K562 (cell line): ENCODE measurements around the gene SETD1B. TPM values are rescaled to one million over a fixed set of nuclear protein-coding genes. Genes with fewer than 3 reads are reported as not detected.

Source experiments
- ATAC-seq: fragments of 200-7000 bp; cut with Tn5 transposase; 3 replicates; pipeline ENCODE4 v1.9.1; 2020; ENCODE audit warnings: moderate library complexity
- BruUV-seq: library from RNA; stranded (reverse); fragments of 400-500 nt; replicated peaks from 2 replicates; lab custom pipeline; 2021; lab: Mats Ljungman, UMichigan
- CTCF ChIA-PET: fragments of 300-600 bp; formaldehyde crosslinking; extraction: SDS; loops from one replicate; lab custom pipeline; 2021; ENCODE audit warnings: low intra/inter-chr PET ratio; lab: Yijun Ruan, JAX
- POLR2A ChIA-PET: fragments of 300-600, 350-650 bp; sonication (Branson Sonifier 250); formaldehyde crosslinking; extraction: SDS; loops from one replicate; lab custom pipeline; 2021; ENCODE audit warnings: antibody characterized with exemption, inconsistent platforms; lab: Yijun Ruan, JAX
- DNase-seq, 4 experiments: peaks; one replicate each; pipeline versions ENCODE4 v3.0.0 to v3.0.0-alpha.2; 2011 to 2018; ENCODE audit warnings: low spot score in 3 of 4, mixed read lengths in 3 of 4; ENCODE audit errors: extremely low read depth in 1 of 4
- FAIRE-seq: peaks from 2 replicates; lab custom pipeline; 2011; peaks lifted over from hg19 to GRCh38; lab: Jason Lieb, UNC
- H2AFZ ChIP-seq: 2 replicates; pipeline ENCODE4 v1.6.0; 2011; ENCODE audit warnings: low read depth, low read length, control low read depth, inconsistent platforms
- H3K27ac ChIP-seq: fragments of 200-600 bp; 3 replicates; pipeline ENCODE4 v1.8.0; 2011; ENCODE audit warnings: low read depth, mild to moderate bottlenecking, control low read depth, inconsistent platforms, low read length, moderate library complexity, mixed read lengths; ENCODE audit errors: extremely low read depth
- H3K27me3 ChIP-seq, 2 experiments: fragments of 300-600 bp in 1 of 2; 2 replicates in 1 of 2; 3 replicates in 1 of 2; pipeline versions ENCODE4 v1.6.0 to v1.8.0; 2011; ENCODE audit warnings: inconsistent platforms in 2 of 2, low read length in 2 of 2, mild to moderate bottlenecking in 1 of 2, mixed read lengths in 1 of 2, moderate library complexity in 1 of 2; ENCODE audit not compliant: control insufficient read depth in 2 of 2, insufficient read depth in 2 of 2
- H3K36me3 ChIP-seq: fragments of 300-600 bp; 3 replicates; pipeline ENCODE4 v1.8.0; 2011; ENCODE audit warnings: mild to moderate bottlenecking, low read length, inconsistent platforms; ENCODE audit not compliant: control insufficient read depth, insufficient read depth
- H3K4me1 ChIP-seq, 2 experiments: fragments of 200-600 bp in 1 of 2; replicated peaks in 1 of 2; 2 replicates in 1 of 2; 3 replicates in 1 of 2; pipeline versions ENCODE4 v1.5.1 to v1.8.0; 2011; ENCODE audit warnings: inconsistent platforms in 2 of 2, low read length in 2 of 2, mild to moderate bottlenecking in 1 of 2, mixed read lengths in 1 of 2, moderate library complexity in 1 of 2; ENCODE audit not compliant: control insufficient read depth in 2 of 2, insufficient read depth in 2 of 2
- H3K4me2 ChIP-seq: 2 replicates; pipeline ENCODE4 v1.6.1; 2011; ENCODE audit warnings: low read length, control low read depth, inconsistent platforms, mixed read lengths; ENCODE audit not compliant: insufficient read depth
- H3K4me3 ChIP-seq: fragments of 200-600 bp; sonication (generic), shearing (Covaris generic); 2 replicates; pipeline ENCODE4 v1.5.1; 2016; ENCODE audit warnings: control low read depth, inconsistent platforms
- H3K79me2 ChIP-seq: fragments of 200-600 bp; 3 replicates; pipeline ENCODE4 v1.8.0; 2011; ENCODE audit warnings: low read length, inconsistent platforms; ENCODE audit not compliant: control insufficient read depth, insufficient read depth
- H3K9ac ChIP-seq, 2 experiments: 2 replicates each; pipeline versions ENCODE4 v1.6.0 to v1.6.1; 2011; ENCODE audit warnings: low read depth in 2 of 2, low read length in 2 of 2, control low read depth in 1 of 2, inconsistent platforms in 1 of 2, mild to moderate bottlenecking in 1 of 2, mixed read lengths in 1 of 2; ENCODE audit not compliant: insufficient read depth in 1 of 2
- H3K9me1 ChIP-seq: one replicate; pipeline ENCODE4 v1.6.0; 2011; ENCODE audit warnings: inconsistent platforms, mild to moderate bottlenecking, low read length, moderate library complexity; ENCODE audit not compliant: control insufficient read depth, insufficient read depth
- H3K9me3 ChIP-seq: replicated peaks from 2 replicates; pipeline ENCODE4 v1.5.1; 2011; ENCODE audit warnings: low read depth, low read length, inconsistent platforms; ENCODE audit not compliant: control insufficient read depth, insufficient read depth
- H4K20me1 ChIP-seq: replicated peaks from 2 replicates; pipeline ENCODE4 v1.6.1; 2011; ENCODE audit warnings: low read length, inconsistent platforms, mixed read lengths; ENCODE audit not compliant: control insufficient read depth, insufficient read depth
- ARID1B ChIP-seq: fragments of 450-650 bp; IDR thresholded peaks from 2 replicates; pipeline ENCODE4 v1.6.1; 2016; ENCODE audit warnings: antibody characterized with exemption, mild to moderate bottlenecking, inconsistent platforms
- CBFA2T3 ChIP-seq: fragments of 450-650 bp; IDR thresholded peaks from 2 replicates; pipeline ENCODE4 v1.6.1; 2017
- L3MBTL2 ChIP-seq: fragments of 450-650 bp; IDR thresholded peaks from 2 replicates; pipeline ENCODE4 v1.6.1; 2016; ENCODE audit warnings: mild to moderate bottlenecking, moderate library complexity
- MTA3 ChIP-seq: fragments of 450-650 bp; formaldehyde crosslinking; IDR thresholded peaks from 2 replicates; pipeline ENCODE4 v1.6.1; 2017; ENCODE audit warnings: mild to moderate bottlenecking, borderline replicate concordance
- MYNN ChIP-seq, 2 experiments: sonication (generic); formaldehyde crosslinking in 1 of 2; IDR thresholded peaks; 2 replicates each; pipeline versions ENCODE4 v1.5.0 to v1.6.1; 2016 to 2020; ENCODE audit warnings: antibody characterized with exemption in 1 of 2, missing genetic modification reagents in 1 of 2
- PREB ChIP-seq: sonication (generic); formaldehyde crosslinking; IDR thresholded peaks from 2 replicates; pipeline ENCODE4 v1.8.1; 2023; ENCODE audit warnings: mild to moderate bottlenecking, missing genetic modification reagents
- TRIM24 ChIP-seq, 2 experiments: fragments of 450-650 bp; IDR thresholded peaks; 2 replicates each; pipeline ENCODE4 v1.6.1; 2016
- UBTF ChIP-seq, 2 experiments: IDR thresholded peaks; 2 replicates each; pipeline ENCODE4 v1.6.1; 2012; ENCODE audit warnings: improper control_type of control experiment in 2 of 2, low read depth in 2 of 2, low read length in 2 of 2, borderline replicate concordance in 1 of 2
- WGBS: fragments of 100-300 bp; shearing (Covaris generic); methylation state at CpG from one replicate; pipeline ENCODE4 v1.1.6; 2016; ENCODE audit warnings: low coverage, mixed read lengths; ENCODE audit not compliant: insufficient coverage; ENCODE audit errors: missing lambda C conversion rate; 5-methylcytosine and 5-hydroxymethylcytosine counted together
- in situ Hi-C: fragments of 300-500 bp; cut with MboI; formaldehyde crosslinking; loops from 4 replicates; pipeline ENCODE4 v1.15.0; 2018; ENCODE audit warnings: inconsistent platforms, mixed read lengths
- intact Hi-C: fragments of 100-400 bp; cut with micrococcal nuclease; formaldehyde crosslinking; loops from 2 replicates; pipeline ENCODE4 v1.14.2; 2022
- polyA plus RNA-seq, 8 experiments: library from polyadenylated mRNA; depleted of rRNA in 4 of 8; stranded (reverse) in 5 of 8; unstranded in 3 of 8; fragments of >200 nt; fragmentation: Nextera tagmentation in 2 of 8; fragmentation: Illumina TruSeq in 1 of 8; extraction: Ambion mirVana in 2 of 8; extraction: Trizol in 1 of 8; gene quantifications; 2 replicates each; pipeline versions ENCODE4 v1.2.1 to v1.2.3, GENCODE V29; 2011 to 2014; ENCODE audit warnings: inconsistent platforms in 1 of 8, missing spikeins in 1 of 8
- total RNA-seq, 7 experiments: library from RNA; depleted of rRNA in 6 of 7; stranded (reverse); fragments of >200 nt in 6 of 7; fragmentation: Illumina TruSeq in 2 of 7; extraction: Trizol in 2 of 7; gene quantifications; 2 replicates each; pipeline versions ENCODE4 v1.2.1 to v1.2.3, GENCODE V29; 2011 to 2021; ENCODE audit warnings: low replicate concordance in 1 of 7
- TF ChIP-seq, protein P1 (sequence below), 2 experiments: IDR thresholded peaks in 1 of 2; conservative IDR thresholded peaks in 1 of 2; 2 replicates each; pipeline ENCODE4 v1.6.1; 2016; ENCODE audit warnings: low read depth in 2 of 2, mild to moderate bottlenecking in 1 of 2, missing compliant biosample characterization in 1 of 2, missing genetic modification characterization in 1 of 2, moderate library complexity in 1 of 2
- TF ChIP-seq, protein P2 (sequence below): sonication (generic); formaldehyde crosslinking; IDR thresholded peaks from 2 replicates; pipeline ENCODE4 v1.8.1; 2023; ENCODE audit warnings: mild to moderate bottlenecking, missing genetic modification reagents

Gene SETD1B
- total and polyA plus RNA-seq, 9 of the 15 experiments (the other 6 are each of a cell fraction or from before 2014, with no cell fraction given), result 0.48 to 26.6 (median 2.3) TPM

- in situ Hi-C loops, result loop anchor here (5.0 kb wide), 1 partner anchor 78 kb away; no protein-coding TSS in a partner anchor
- WGBS, result 44% methylated on average over 11 of the region's 11 CpGs
- Histone ChIP-seq H3K79me2 (no peaks in the 10 kb centered on the region), H2AFZ (no peak overlapping the region), H3K9me3 (no peaks in the 10 kb centered on the region), H3K36me3 (peaks cover 20% of the 10 kb centered on the region; the same call in 2 of the 3 replicates), H3K9me1 (no peaks in the 10 kb centered on the region), H3K4me1 (peaks cover 18 to 47% of the 10 kb centered on the region in 2 experiments; a peak in 4 of 5 replicates), H3K4me3 (no peak overlapping the region), H3K4me2 (peak overlapping the region; percentile 31; the same call in 1 of the 2 replicates), H3K27me3 (no peaks in the 10 kb centered on the region), H4K20me1 (no peaks in the 10 kb centered on the region), H3K27ac (peak overlapping the region; percentile 36; the same call in 1 of the 3 replicates), H3K9ac (peak overlapping the region; percentile 40 to 85; a peak in 3 of 4 replicates)
- peak in 3 of 4 experiments; percentile 31 to 67 (median 58) for DNase-seq
- intact Hi-C loops, result no loop called here
- POLR2A ChIA-PET, result interaction anchor here (0.7 to 1.1 kb wide), 5 partner anchors 24 to 276 kb away, joined by 3 to 6 read pairs (median 3); no protein-coding TSS in a partner anchor
- FAIRE-seq, result peak; percentile 77
- CTCF ChIA-PET, result interaction anchor here (5.1 kb wide), 1 partner anchor 72 kb away, joined by 82 read pairs; no protein-coding TSS in a partner anchor
- no TSS peak for BruUV-seq
- ATAC-seq, result peak; percentile 56
- TF ChIP-seq L3MBTL2 (peak; percentile 21; the same call in 1 of the 2 replicates), UBTF (IDR thresholded peaks at IDR 0.05; ENCODE audit: borderline replicate concordance in 1 of 2, low read depth in 2 of 2, low read length in 2 of 2) (peak in 1 of 2 experiments; percentile 39; a peak in 1 of 4 replicates), PREB (CRISPR knock-in tag) (no peak), MYNN (IDR thresholded peaks at IDR 0.05) (0 out of 2 replicates have a peak, but pooled peaks have one; percentile 12), MYNN (CRISPR knock-in tag; IDR thresholded peaks at IDR 0.05) (no peak), TRIM24 (IDR thresholded peaks at IDR 0.05) (no peak), ARID1B (peak; percentile 62), MTA3 (peak; percentile 35; the same call in 1 of the 2 replicates), CBFA2T3 (peak; percentile 75)
- TF ChIP-seq, protein P1, sequence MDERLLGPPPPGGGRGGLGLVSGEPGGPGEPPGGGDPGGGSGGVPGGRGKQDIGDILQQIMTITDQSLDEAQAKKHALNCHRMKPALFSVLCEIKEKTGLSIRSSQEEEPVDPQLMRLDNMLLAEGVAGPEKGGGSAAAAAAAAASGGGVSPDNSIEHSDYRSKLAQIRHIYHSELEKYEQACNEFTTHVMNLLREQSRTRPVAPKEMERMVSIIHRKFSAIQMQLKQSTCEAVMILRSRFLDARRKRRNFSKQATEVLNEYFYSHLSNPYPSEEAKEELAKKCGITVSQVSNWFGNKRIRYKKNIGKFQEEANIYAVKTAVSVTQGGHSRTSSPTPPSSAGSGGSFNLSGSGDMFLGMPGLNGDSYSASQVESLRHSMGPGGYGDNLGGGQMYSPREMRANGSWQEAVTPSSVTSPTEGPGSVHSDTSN (CRISPR knock-in tag; IDR thresholded peaks at IDR 0.05; ENCODE audit: low read depth), result no peak
- TF ChIP-seq, protein P1 (tag; conservative IDR thresholded peaks at IDR 0.05; ENCODE audit: low read depth), result peak; percentile 9; the same call in 1 of the 2 replicates
- TF ChIP-seq, protein P2, sequence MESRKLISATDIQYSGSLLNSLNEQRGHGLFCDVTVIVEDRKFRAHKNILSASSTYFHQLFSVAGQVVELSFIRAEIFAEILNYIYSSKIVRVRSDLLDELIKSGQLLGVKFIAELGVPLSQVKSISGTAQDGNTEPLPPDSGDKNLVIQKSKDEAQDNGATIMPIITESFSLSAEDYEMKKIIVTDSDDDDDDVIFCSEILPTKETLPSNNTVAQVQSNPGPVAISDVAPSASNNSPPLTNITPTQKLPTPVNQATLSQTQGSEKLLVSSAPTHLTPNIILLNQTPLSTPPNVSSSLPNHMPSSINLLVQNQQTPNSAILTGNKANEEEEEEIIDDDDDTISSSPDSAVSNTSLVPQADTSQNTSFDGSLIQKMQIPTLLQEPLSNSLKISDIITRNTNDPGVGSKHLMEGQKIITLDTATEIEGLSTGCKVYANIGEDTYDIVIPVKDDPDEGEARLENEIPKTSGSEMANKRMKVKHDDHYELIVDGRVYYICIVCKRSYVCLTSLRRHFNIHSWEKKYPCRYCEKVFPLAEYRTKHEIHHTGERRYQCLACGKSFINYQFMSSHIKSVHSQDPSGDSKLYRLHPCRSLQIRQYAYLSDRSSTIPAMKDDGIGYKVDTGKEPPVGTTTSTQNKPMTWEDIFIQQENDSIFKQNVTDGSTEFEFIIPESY (CRISPR knock-in tag), result peak; percentile 64
Observed at GRCh38 chr12:121769831-121770301, 33.9 kb upstream of the SETD1B start.
